Right ventricle myocardium inferior (tissue), 1 donor: ENCODE measurements around the gene PCBD2. TPM values are rescaled to one million over a fixed set of nuclear protein-coding genes. Genes with fewer than 3 reads are reported as not detected.
"Not testable (repeated sequence)": the region's sequence is repeated elsewhere in the genome, so short reads cannot be mapped to it uniquely, and the experiment has no call there.

Experiments used
- ATAC-seq: fragments of 200-7000 bp; cut with Tn5 transposase; one replicate; pipeline ENCODE4 v1.9.1; 2020; ENCODE audit warnings: mild to moderate bottlenecking, moderate library complexity
- DNase-seq: peaks from one replicate; pipeline ENCODE4 v3.0.0; 2021; ENCODE audit errors: missing footprints
- intact Hi-C: fragments of 100-400 bp; cut with DNase I; formaldehyde crosslinking; loops from one replicate; pipeline ENCODE4 v1.11.0; 2022
- long read RNA-seq: library from polyadenylated mRNA; unstranded; transcript quantifications from one replicate; pipeline ENCODE4 v2.0.0, GENCODE V29; 2021
- total RNA-seq: library from RNA; stranded (reverse); fragmentation: NEBNext Ultra II Directional; extraction: Animal tissue kit (Norgen Biotek cat#: 25700); gene quantifications from one replicate; pipeline ENCODE4 v1.2.1, GENCODE V29; 2021
- donor health status: DM: no; HTN: yes; CAD: no; lungs with severe emphysema.

Gene PCBD2
- 24.7 TPM for total RNA-seq
- long read RNA-seq, transcript PCBD2-201 (4 exons, 1,223 nt): major isoform, 14 of 17 reads
- long read RNA-seq, partial matches to known transcripts: 0 of 17 reads
- long read RNA-seq, other reads (novel, unspliced or antisense): 3 of 17 reads

DNA sequence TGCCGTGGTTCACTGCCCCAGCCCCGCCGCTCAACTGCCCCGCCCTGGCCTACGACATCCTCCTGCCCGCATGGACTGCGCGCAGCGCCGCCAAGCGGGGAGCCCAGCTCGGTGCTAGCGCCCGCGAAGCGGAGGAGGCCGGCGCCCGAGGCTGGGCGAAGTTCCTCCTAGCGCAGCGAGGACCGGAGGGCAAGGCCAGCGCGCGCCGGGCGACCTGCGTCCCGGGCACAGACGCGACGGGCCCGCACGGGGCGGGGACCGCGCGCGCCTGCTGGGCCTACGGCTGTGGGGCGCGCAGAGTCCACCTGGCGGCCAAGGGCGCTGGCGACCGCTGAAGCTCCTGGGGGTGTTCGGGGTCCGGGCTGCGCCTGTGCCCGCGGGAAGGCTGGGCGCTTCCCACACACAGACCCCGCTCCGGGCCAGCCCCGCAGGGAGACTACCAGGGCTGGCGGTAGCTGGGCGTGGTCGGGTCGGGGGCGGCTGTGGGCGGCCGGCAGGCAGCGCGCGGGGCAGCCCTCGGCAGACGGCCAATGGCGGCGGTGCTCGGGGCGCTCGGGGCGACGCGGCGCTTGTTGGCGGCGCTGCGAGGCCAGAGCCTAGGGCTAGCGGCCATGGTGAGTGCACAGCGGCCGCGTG is at the start of gene PCBD2:
PCBD2 (plus strand) TSS at position 522 of the 636 bp plus-strand sequence; CDS start at position 531, 9 bp downstream.
- ATAC-seq: peak; percentile 95
- intact Hi-C loops: loop anchor here (1.0 to 10.0 kb wide), 5 partner anchors 30 to 430 kb away; partner anchors contain the start of genes C5orf24, CAMLG, DDX46 and TXNDC15
- peak; percentile 97 for DNase-seq

DNA sequence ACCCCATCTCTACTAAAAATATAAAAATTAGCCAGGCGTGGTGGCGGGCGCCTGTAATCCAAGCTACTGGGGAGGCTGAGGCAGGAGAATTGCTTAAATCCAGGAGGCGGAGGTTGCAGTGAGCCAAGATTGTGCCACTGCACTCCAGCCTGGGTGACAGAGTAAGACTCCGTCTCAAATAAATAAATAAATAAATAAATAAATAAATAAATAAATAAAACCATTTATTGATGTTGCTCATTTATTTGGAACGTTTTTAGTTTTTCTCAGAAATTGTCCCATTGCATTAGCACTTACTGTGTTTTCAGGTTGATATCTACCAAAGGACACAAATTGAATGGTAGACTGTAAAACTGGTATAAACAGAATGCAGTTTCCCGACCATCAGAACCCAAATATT is 48.5 kb upstream of the PCBD2 start:
- intact Hi-C loops, ATAC-seq, DNase-seq: not testable (repeated sequence)

DNA sequence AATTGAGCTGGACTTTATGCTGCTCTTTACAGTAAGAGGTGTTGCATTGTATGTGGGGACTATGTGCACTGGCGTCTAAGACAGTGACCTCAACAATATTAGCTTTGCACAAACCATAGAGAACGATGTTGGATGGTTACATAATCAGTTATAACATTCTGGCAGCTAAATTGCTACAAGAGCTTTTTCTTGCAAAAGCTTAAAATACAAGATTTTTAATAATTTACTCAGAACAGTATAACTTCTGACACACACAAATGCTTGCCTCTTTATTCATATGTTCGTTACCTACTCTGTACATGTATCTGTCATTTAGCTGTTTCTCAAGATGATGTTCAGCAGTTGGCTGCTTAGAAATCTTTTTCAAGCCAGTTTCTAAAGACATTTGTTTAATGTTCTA is 47.5 kb upstream of the PCBD2 start:
- intact Hi-C loops: no loop called here
- DNase-seq (no peak), ATAC-seq (no peak)

DNA sequence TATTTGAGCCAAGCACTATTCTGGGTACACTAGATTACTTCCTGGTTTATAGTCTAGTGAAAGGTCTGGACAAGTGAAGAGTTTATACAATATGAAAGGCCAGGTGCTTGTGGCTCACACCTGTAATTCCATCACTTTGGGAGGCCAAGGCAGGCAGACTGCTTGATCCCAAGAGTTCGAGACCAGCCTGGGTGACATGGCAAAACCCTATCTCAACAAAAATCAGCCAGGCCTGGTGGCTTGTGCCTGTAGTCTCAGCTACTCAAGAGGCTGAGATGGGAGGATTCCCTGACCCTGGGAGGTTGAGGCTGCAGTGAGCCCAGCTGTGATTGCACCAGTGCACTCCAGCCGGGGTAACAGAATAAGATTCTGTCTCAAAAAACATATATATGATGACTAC is 40.2 kb upstream of the PCBD2 start:
- DNase-seq (no peak), ATAC-seq (no peak)
- intact Hi-C loops: no loop called here

DNA sequence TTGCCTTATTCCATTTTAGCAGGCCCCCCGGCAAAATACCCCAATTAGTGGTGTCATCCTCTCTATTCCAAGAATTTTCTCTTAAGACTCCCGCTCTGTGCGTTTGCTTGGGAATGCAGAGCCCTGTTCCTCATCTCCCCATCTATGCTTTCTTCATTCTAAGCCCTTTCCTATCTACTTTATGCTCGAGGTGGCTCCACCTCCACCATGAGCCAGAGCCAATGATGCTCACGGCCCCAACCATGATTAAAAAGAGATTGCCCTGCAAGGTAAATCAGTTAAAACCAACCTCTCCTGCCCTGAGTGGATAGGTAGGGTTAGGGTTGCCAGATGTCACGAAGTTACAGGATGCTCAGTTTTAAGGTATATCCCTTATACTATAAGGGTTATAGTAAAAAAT is 31.4 kb upstream of the PCBD2 start:
- no peak for DNase-seq
- intact Hi-C loops: no loop called here
- ATAC-seq: no peak

DNA sequence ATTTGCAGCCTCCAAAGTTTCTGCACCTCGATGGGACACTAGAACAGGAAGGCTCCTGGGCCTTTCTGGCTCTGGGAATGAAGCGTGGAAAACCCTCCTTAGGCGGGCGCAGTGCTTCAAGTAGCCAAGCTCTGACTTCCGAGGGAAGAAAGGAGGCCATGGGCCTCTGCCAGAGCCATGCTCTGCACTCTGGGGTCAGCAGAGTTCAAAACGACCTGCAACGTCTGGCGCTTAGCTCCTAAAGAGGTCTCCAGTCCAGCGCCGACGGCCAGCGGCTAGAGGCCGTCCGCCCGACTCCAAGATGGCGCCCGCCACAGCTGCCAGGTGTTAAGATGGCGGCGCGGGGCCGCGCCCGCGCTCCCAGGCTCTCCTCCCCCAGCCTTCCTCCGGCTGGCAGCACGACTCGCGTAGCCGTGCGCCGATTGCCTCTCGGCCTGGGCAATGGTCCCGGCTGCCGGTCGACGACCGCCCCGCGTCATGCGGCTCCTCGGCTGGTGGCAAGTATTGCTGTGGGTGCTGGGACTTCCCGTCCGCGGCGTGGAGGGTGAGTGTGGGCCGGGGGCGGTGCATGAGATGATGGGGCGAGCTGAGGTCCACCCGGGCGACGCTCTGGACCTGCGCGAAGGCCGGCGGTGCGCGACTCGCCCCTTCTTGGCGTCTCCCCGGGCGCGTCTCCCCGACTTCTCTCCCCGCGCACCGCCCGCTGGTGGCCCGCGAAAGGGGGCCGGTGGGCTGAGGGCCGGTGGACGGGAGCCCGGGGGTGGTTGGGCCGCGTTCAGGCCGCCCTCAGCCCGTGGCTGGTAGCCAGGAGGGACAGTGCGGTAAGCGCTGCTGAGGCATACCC is 30.7 kb upstream of the PCBD2 start, which contains the start of gene TXNDC15:
TXNDC15 (plus strand) TSS at position 385 of the 844 bp plus-strand sequence; CDS start at position 442, 57 bp downstream.
- peak; percentile 97 for DNase-seq
- peak; percentile 96 for ATAC-seq
- intact Hi-C loops: loop anchor here (2.0 kb wide), 2 partner anchors 27 to 31 kb away; partner anchors contain the start of gene PCBD2

DNA sequence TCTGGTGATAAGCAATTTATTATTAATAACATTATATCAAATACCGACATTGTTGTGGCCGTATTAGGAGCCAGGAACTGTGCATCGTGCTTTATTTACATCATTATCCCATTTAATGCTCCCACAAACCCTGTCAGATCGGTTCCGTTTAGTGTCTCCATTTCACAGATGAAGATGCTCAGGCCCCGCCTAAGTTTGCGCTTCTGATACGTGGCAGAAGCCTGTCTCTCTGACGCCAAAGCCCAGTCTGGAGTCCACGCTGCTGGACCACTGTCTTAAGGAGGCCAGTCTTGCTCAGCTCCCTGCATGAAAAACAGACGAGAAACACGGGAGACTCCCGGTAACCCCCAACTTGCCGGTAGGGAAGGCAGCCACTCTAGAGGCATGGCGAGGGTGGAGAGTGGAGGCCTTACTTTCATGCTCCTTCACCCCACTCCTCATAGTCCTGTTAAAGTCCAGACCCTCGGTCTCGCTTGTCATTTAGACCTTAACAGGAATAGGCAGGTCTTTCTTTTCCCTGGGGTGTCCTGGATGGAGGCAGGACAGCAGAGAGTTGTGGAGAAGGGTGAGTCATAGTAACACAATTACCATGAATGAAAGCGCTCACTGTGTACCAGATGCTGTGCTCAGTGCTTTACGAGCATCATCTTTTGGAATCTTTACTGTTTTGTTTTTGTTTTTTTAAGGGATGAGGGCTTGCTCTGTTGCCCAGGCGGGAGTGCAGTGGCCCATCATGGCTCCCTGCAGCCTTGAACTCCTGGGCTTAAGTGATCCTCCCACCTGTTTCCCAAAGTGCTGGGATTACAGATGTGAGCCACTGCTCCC is 29.9 kb upstream of the PCBD2 start:
- intact Hi-C loops: loop anchor here (2.0 kb wide), 2 partner anchors 28 to 30 kb away; partner anchors contain the start of gene PCBD2
- peak; percentile 77 for ATAC-seq

DNA sequence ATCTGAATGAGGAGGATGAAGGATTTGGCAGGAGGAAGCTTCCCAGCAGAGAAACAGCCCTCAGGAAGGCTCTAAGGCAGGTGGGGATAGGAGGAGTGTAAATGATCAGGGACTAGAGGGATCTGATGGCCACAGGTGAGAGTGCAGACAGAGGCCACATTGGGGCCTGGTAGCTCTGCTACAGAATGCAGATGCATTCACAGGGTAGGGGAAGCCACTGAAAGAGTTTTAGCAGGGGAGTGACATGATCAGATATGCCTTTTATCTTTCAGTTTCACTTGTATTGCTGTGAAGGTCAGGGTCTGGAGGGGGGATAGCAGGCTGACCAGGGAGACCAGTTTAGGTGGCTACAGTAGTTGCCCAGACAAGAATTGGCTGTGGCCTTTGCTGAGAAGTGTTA is 27.8 kb upstream of the PCBD2 start:
- DNase-seq: no peak
- no peak for ATAC-seq
- intact Hi-C loops: no loop called here

More for the DNA sequence above, 29.9 kb upstream of the PCBD2 start:
- DNase-seq: peak; percentile 77

DNA sequence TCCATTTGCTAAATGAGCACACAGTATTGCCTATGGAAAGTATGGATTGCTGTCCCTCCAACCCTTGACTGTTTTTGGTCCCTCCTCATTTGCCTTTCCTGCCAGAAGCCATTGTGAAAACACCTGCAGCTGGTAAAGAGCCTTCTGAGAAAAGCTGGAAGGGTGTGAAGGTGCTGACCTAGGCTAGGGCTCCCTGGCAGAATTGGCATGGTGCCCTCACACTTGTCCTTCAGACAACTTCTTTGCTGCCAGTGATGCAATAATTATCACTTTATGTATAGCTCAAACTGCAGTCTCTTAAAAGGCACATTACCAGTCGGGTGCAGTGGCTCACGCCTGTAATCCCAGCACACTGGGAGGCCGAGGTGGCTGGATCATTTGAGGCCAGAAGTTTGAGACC is 26.5 kb upstream of the PCBD2 start:
- ATAC-seq: no peak
- no peak for DNase-seq
- intact Hi-C loops: no loop called here

DNA sequence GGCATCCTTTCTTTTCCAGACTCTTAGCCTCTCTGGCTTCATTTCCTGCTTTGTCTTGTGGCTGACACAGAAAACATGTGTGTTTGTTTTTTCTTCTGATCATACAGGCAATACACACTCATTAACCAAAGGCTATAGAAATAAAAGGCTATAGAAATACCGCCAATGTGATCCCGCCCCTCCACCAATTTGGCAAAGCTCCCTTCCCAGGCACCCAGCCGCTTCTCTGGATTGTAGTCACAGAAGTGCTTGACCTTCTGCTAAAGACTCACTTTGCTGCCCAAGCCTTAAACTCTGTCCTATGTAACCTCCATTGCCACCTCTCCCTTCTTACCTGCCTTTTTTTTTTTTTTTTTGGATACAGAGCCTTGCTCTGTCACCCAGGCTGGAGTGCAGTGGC is 25.5 kb upstream of the PCBD2 start:
- no peak for DNase-seq
- ATAC-seq: no peak
- intact Hi-C loops: no loop called here

DNA sequence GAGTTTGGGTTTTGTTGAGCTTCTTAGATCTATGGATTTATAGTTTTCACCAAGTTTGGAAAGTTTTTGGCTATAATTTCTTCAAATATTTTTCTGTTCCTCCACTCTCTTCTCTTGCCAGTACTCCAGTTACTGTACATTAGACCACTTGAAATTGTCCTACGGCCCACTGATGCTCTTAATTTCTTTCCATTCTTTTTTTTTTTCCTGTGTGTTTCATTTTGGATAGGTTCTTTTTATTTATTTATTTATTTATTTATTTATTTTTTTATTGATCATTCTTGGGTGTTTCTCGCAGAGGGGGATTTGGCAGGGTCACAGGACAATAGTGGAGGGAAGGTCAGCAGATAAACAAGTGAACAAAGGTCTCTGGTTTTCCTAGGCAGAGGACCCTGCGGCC is 24.0 kb upstream of the PCBD2 start:
- ATAC-seq, intact Hi-C loops, DNase-seq: not testable (repeated sequence)

DNA sequence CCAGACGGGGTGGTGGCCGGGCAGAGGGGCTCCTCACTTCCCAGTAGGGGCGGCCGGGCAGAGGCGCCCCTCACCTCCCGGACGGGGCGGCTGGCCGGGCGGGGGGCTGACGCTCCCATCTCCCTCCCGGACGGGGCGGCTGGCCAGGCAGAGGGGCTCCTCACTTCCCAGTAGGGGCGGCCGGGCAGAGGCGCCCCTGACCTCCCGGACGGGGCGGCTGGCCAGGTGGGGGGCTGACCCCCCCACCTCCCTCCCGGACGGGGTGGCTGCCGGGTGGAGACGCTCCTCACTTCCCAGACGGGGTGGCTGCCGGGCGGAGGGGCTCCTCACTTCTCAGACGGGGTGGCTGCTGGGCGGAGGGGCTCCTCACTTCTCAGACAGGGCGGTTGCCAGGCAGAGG is 23.2 kb upstream of the PCBD2 start:
- intact Hi-C loops, DNase-seq, ATAC-seq: not testable (repeated sequence)

DNA sequence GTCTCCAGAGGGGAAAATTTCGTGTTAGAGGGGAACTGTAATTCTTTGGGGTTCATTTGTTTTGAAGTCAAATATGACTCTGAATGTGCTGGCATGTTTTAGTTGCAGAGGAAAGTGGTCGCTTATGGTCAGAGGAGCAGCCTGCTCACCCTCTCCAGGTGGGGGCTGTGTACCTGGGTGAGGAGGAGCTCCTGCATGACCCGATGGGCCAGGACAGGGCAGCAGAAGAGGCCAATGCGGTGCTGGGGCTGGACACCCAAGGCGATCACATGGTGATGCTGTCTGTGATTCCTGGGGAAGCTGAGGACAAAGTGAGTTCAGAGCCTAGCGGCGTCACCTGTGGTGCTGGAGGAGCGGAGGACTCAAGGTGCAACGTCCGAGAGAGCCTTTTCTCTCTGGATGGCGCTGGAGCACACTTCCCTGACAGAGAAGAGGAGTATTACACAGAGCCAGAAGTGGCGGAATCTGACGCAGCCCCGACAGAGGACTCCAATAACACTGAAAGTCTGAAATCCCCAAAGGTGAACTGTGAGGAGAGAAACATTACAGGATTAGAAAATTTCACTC is 17.3 kb upstream of the PCBD2 start:
- DNase-seq: no peak
- ATAC-seq: no peak
- intact Hi-C loops: no loop called here

DNA sequence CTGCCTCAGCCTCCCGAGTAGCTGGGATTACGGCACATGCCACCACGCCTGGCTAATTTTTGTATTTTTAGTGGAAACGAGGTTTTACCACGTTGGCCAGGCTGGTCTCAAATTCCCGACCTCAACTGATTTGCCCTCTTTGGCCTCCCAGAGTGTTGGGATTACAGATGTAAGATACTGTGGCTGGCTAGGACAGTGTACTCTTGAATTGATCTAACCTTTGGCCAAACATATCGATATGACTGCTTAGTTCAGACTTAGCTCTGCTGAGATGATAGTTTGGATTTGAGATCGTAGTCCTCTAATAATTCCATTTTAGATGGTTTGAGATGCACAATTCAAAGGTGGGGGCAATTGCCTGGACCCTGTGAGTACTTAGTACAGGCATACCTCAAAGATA is 15.6 kb upstream of the PCBD2 start:
- intact Hi-C loops: no loop called here
- no peak for ATAC-seq
- DNase-seq: no peak

DNA sequence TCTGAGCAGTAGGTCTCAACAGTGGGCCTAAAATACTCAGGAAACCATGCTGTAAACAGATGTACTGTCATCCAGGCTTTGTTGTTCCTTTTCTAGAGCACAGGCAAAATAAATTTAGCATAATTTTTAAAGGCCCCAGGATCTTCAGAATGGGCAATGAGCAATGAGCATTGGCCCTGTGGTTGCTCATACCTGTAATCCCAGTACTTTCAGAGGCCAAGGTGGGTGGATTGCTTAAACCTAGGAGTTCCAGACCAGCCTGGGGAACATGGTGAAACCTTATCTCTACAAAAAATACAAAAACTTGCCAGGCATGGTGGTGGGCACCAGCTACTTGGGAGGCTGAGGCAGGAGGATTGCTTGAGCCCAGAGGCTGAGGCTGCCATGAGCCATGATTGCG is 13.5 kb upstream of the PCBD2 start:
- intact Hi-C loops: no loop called here
- ATAC-seq: no peak
- DNase-seq: no peak

DNA sequence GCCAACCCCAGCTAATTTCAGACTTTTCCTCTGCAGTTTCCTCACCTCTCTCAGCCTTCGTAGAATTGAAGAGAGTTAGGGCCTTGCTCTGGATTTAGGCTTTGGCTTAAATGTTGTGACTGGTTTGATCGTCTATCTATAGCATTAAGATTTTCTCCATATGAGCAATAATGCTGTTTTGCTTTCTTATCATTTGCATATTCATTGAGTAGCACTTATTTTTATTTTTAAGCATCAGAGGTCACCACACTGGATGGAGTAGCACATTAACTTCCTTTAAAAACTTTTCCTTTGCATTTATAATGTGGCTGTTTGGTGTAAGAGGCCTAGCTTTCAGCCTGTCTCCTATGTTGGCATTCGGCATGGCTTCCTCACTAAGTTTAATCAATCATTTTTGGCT is 12.6 kb upstream of the PCBD2 start:
- ATAC-seq (no peak), DNase-seq (no peak)
- intact Hi-C loops: no loop called here

DNA sequence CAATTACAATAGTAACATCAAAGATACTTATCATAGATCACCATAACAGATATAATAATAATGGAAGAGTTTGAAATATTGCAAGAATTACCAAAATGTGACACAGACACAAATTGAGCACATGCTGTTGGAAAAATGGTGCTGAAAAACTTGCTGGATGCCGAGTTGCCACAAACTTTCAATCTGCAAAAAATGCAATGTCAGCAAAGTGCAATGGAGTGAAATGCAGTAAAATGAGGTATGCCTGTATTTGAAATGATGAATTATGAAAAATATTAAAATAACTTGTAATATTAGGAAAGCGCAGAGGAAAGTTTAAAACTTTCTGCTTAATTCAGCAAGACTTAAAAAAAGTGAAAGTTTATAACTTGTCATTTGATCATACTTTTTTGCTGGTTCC is 12.0 kb upstream of the PCBD2 start:
- ATAC-seq: no peak
- DNase-seq: no peak

DNA sequence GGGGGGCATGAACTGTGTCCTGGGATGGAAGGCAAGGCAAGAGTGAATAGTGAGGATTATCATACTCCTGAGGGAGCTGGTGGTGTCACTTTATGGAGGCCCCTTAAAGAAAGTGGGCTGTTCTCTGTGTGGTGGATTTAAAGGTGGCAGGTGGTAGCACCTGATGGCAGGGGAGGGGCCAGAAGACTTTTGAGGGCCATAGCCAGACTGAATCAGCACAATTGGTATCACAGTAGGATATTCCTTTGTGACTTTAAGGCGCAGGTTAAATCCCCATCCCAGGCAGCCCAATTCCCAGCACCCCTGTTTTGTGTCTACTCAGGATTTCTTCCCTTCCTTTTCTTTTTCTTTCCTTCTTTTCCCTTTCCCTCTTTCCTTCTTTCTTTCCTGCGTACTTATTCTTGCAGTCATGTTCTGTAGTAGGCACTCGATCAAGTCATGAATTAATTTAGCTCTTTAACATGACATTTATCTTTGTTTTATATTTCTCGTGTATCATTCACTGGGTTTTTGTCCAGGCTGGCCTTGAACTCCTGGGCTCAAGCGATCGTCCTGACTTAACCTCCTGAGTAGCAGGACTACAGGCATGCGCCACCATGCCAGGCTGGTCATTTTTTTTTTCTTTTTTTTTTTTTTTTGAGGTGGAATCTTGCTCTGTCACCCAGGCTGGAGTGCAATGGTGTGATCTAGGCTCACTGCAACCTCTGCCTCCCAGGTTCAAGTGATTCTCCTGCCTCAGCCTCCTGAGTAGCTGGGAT is 11.0 kb upstream of the PCBD2 start:
- no peak for DNase-seq
- intact Hi-C loops: no loop called here
- ATAC-seq: no peak

More for the DNA sequence above, 12.0 kb upstream of the PCBD2 start:
- intact Hi-C loops: no loop called here
